Neural crest cell (in vitro differentiated cells): ENCODE data around the gene FGD4. TPM values are rescaled to one million over a fixed set of nuclear protein-coding genes. Genes with fewer than 3 reads are reported as not detected.

ENCODE experiments used
- DNase-seq: peaks from one replicate; pipeline ENCODE4 v3.0.0; 2021; ENCODE audit warnings: low read depth, mixed read lengths, low spot score
- H3K27ac Mint-ChIP-seq: one replicate; pipeline ENCODE4 v1.8.0; 2021; ENCODE audit warnings: mild to moderate bottlenecking, mixed read lengths; ENCODE audit not compliant: unreplicated experiment
- H3K27me3 Mint-ChIP-seq: 2 replicates; pipeline ENCODE4 v1.8.0; 2021; ENCODE audit warnings: low read depth, mild to moderate bottlenecking, mixed read lengths
- H3K36me3 Mint-ChIP-seq: 2 replicates; pipeline ENCODE4 v1.8.0; 2021; ENCODE audit warnings: low read depth, mild to moderate bottlenecking, mixed read lengths
- H3K4me1 Mint-ChIP-seq: 2 replicates; pipeline ENCODE4 v1.8.0; 2021; ENCODE audit warnings: mixed read lengths
- H3K4me3 Mint-ChIP-seq: one replicate; pipeline ENCODE4 v1.8.0; 2021; ENCODE audit warnings: mild to moderate bottlenecking, mixed read lengths
- H3K9me3 Mint-ChIP-seq: 2 replicates; pipeline ENCODE4 v1.8.0; 2021; ENCODE audit warnings: mixed read lengths
- CTCF ChIP-seq: fragments of 200-600 bp; sonication (generic); conservative IDR thresholded peaks from 2 replicates; pipeline ENCODE4 v1.5.0; 2021; ENCODE audit warnings: antibody characterized with exemption, mild to moderate bottlenecking
- total RNA-seq: library from RNA; stranded (reverse); gene quantifications from 2 replicates; pipeline ENCODE4 v1.2.1, GENCODE V29; 2021

The FGD4 gene
- total RNA-seq, 1 donor from 2014 or later, result 35.8 TPM

GRCh38 chr12:32644431-32644830, 245.1 kb downstream of the FGD4 start:
- no peak for TF ChIP-seq CTCF
- H3K4me3 Mint-ChIP-seq, result no peak overlapping the region
- H3K9me3 Mint-ChIP-seq, result no peaks in the 10 kb centered on the region
- no peaks in the 10 kb centered on the region for H3K27me3 Mint-ChIP-seq
- H3K27ac Mint-ChIP-seq, result no peak overlapping the region
- no peak for DNase-seq
- H3K4me1 Mint-ChIP-seq, result no peaks in the 10 kb centered on the region
- peaks cover 7% of the 10 kb centered on the region for H3K36me3 Mint-ChIP-seq

GRCh38 chr12:32647275-32647674, 247.9 kb downstream of the FGD4 start:
- no peaks in the 10 kb centered on the region for H3K27me3 Mint-ChIP-seq
- H3K4me1 Mint-ChIP-seq, result no peaks in the 10 kb centered on the region
- H3K27ac Mint-ChIP-seq, result no peak overlapping the region
- H3K36me3 Mint-ChIP-seq, result peaks cover 4% of the 10 kb centered on the region
- no peak for DNase-seq
- TF ChIP-seq CTCF, result no peak
- no peak overlapping the region for H3K4me3 Mint-ChIP-seq
- no peaks in the 10 kb centered on the region for H3K9me3 Mint-ChIP-seq

GRCh38 chr12:32650508-32650907, 251.2 kb downstream of the FGD4 start:
- no peaks in the 10 kb centered on the region for H3K27me3 Mint-ChIP-seq
- TF ChIP-seq CTCF, result no peak
- peaks cover 4% of the 10 kb centered on the region for H3K36me3 Mint-ChIP-seq
- no peaks in the 10 kb centered on the region for H3K4me1 Mint-ChIP-seq
- no peak for DNase-seq
- H3K4me3 Mint-ChIP-seq, result no peak overlapping the region
- no peak overlapping the region for H3K27ac Mint-ChIP-seq
- H3K9me3 Mint-ChIP-seq, result peaks cover 5% of the 10 kb centered on the region

- no peaks in the 10 kb centered on the region for H3K27me3 Mint-ChIP-seq
- DNase-seq, result no peak
- no peak overlapping the region for H3K4me3 Mint-ChIP-seq
- no peaks in the 10 kb centered on the region for H3K4me1 Mint-ChIP-seq
- no peak overlapping the region for H3K27ac Mint-ChIP-seq
- H3K9me3 Mint-ChIP-seq, result peaks cover 5% of the 10 kb centered on the region
- no peaks in the 10 kb centered on the region for H3K36me3 Mint-ChIP-seq
- no peak for TF ChIP-seq CTCF
Measured at GRCh38 chr12:32651151-32651955, 252.0 kb downstream of the FGD4 start.

GRCh38 chr12:32651956-32652210, 252.5 kb downstream of the FGD4 start:
- H3K4me3 Mint-ChIP-seq, result no peak overlapping the region
- no peaks in the 10 kb centered on the region for H3K4me1 Mint-ChIP-seq
- peaks cover 5% of the 10 kb centered on the region for H3K9me3 Mint-ChIP-seq
- no peaks in the 10 kb centered on the region for H3K36me3 Mint-ChIP-seq
- H3K27me3 Mint-ChIP-seq, result no peaks in the 10 kb centered on the region
- DNase-seq, result no peak
- TF ChIP-seq CTCF, result no peak
- H3K27ac Mint-ChIP-seq, result no peak overlapping the region
